Adrenal gland (tissue), 5 donors: ENCODE data around the gene CELF2.

Experiments used
- CTCF ChIP-seq, 6 experiments: fragments of 450-650 bp in 4 of 6; fragments of 200-600 bp in 2 of 6; sonication (generic) in 1 of 6; IDR thresholded peaks; 1 replicate in 5 of 6; 2 replicates in 1 of 6; pipeline versions ENCODE4 v1.5.1 to v1.8.0; 2016 to 2021; ENCODE audit warnings: antibody characterized with exemption in 6 of 6, mild to moderate bottlenecking in 2 of 6, moderate library complexity in 1 of 6
- POLR2A ChIP-seq, 2 donors: fragments of 450-650 bp; IDR thresholded peaks; one replicate each; pipeline ENCODE4 v1.6.1; 2017; ENCODE audit warnings: antibody characterized with exemption in 2 of 2, mild to moderate bottlenecking in 2 of 2, moderate library complexity in 1 of 2
- donor health status: DM: no; HTN: no; CAD: no.

GRCh38 chr10:11243425-11244222, 226.0 kb downstream of the CELF2 start:
- TF ChIP-seq CTCF (IDR thresholded peaks at IDR 0.05), result no peak
- TF ChIP-seq POLR2A (IDR thresholded peaks at IDR 0.05), result no peak
